NCI-H1694 (cell line): Measurements from ENCODE around the gene GATB.
A peak's percentile ranks its signal among the peaks of the same experiment; 100 is the strongest.

Experiments
- DNase-seq: peaks from one replicate; lab custom pipeline; 2025; lab: John Stamatoyannopoulos, UW

GATB gene

GRCh38 chr4:151694961-151695720, 65.7 kb downstream of the GATB start:
- DNase-seq: no peak

- DNase-seq: peak; percentile 55
Measured at GRCh38 chr4:151692821-151693673, 67.8 kb downstream of the GATB start.

- DNase-seq: no peak
Measured at GRCh38 chr4:151692443-151692782, 68.4 kb downstream of the GATB start.

- no peak for DNase-seq
Measured at GRCh38 chr4:151691639-151692442, 69.0 kb downstream of the GATB start.

- peak; percentile 51 for DNase-seq
Measured at GRCh38 chr4:151690876-151691275, 69.9 kb downstream of the GATB start.

GRCh38 chr4:151690164-151690870, 70.5 kb downstream of the GATB start:
- no peak for DNase-seq

- DNase-seq: no peak
Measured at GRCh38 chr4:151689211-151689991, 71.4 kb downstream of the GATB start.

- DNase-seq: no peak
Measured at GRCh38 chr4:151688785-151689043, 72.1 kb downstream of the GATB start.

- DNase-seq: no peak
Measured at GRCh38 chr4:151688003-151688784, 72.6 kb downstream of the GATB start.

GRCh38 chr4:151687021-151687640, 73.7 kb downstream of the GATB start:
- no peak for DNase-seq

- no peak for DNase-seq
Measured at GRCh38 chr4:151685303-151685702, 75.5 kb downstream of the GATB start.

GRCh38 chr4:151681085-151681484, 79.7 kb downstream of the GATB start:
- DNase-seq: no peak

- DNase-seq: no peak
Measured at GRCh38 chr4:151679231-151679630, 81.6 kb downstream of the GATB start.

GRCh38 chr4:151678048-151678872, 82.5 kb downstream of the GATB start:
- DNase-seq: no peak

GRCh38 chr4:151677193-151677592, 83.6 kb downstream of the GATB start:
- DNase-seq: no peak

GRCh38 chr4:151676301-151676700, 84.5 kb downstream of the GATB start:
- DNase-seq: peak; percentile 24

GRCh38 chr4:151675411-151675971, 85.3 kb downstream of the GATB start:
- DNase-seq: no peak

GRCh38 chr4:151674804-151675391, 85.9 kb downstream of the GATB start:
- peak; percentile 16 for DNase-seq
